ENCODE measurements around the gene ZG16B.

ZG16B gene

DNA sequence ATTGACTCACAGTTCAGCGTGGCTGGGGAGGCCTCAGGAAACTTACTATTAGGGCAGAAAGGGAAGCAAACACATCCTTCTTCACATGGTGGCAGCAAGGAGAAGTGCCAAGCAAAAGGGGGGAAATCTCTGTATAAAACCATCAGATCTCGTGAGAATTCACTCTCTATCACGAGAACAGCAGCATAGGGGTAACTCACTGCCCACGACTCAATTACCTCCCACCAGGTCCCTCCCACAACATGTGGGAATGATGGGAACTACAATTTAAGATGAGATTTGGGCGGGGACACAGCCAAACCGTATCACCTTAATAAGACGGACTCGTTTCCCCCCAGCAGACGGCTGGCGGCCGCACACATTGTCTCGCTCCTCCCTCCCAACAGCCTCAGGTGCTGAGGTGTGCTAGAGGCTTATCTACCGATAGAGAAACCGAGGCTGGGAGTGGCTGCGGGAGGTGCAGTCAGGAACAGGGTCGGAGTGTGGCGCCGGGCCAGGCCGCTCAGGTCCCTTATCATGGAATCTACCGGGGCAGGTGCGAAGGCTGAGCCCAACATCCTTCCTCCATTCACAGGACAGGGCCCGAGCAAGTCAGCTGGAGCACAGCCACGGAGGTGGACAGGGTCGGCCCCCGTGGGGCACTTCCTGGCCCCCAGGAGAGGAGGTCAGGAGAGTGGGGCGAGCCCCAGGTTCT is 4.9 kb upstream of the ZG16B start:
- H3K27me3 ChIP-seq (ENCODE audit: control insufficient read depth in 2 of 2, insufficient read depth in 2 of 2, low read length in 2 of 2), result no peaks in the 10 kb centered on the region
- no peaks in the 10 kb centered on the region for H3K36me3 ChIP-seq (ENCODE audit: control insufficient read depth in 2 of 2, insufficient read depth in 2 of 2, low read length in 2 of 2)
- no peak overlapping the region for H3K9ac ChIP-seq (ENCODE audit: low read depth in 1 of 2, low read length in 2 of 2)
- H3K4me1 ChIP-seq (ENCODE audit: control insufficient read depth in 2 of 2, insufficient read depth in 2 of 2, low read length in 2 of 2), result peaks cover 6 to 11% of the 10 kb centered on the region in 2 donors
- H3K9me3 ChIP-seq (ENCODE audit: control insufficient read depth in 2 of 2, low read length in 2 of 2), result no peaks in the 10 kb centered on the region
- no peak overlapping the region for H3K4me3 ChIP-seq (ENCODE audit: low read length in 2 of 2)
- H3K27ac ChIP-seq (ENCODE audit: low read depth in 2 of 2, low read length in 2 of 2), result no peak overlapping the region

DNA sequence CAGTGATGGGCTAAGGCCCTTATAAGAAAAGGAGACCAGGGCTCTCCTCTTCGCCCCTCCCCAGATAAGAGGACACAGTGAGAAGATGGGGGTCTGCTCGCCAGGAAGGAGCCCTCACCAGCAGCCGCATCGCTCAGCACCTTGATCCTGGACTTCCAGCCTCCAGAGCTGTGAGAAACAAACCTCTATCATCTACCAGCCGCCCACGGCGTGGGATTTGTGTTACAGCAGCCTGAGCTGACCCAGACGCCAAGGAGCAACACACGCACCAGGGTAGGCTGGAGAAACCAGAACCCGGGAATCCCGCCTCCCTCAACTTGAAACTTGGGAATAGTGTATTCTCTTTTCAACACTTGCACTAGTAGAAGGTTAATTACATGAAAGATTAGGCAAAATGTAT is 4.2 kb upstream of the ZG16B start:
- no peak overlapping the region for H3K9ac ChIP-seq (ENCODE audit: low read depth in 1 of 2, low read length in 2 of 2)
- no peaks in the 10 kb centered on the region for H3K27me3 ChIP-seq (ENCODE audit: control insufficient read depth in 2 of 2, insufficient read depth in 2 of 2, low read length in 2 of 2)
- no peaks in the 10 kb centered on the region for H3K9me3 ChIP-seq (ENCODE audit: control insufficient read depth in 2 of 2, low read length in 2 of 2)
- no peaks in the 10 kb centered on the region for H3K36me3 ChIP-seq (ENCODE audit: control insufficient read depth in 2 of 2, insufficient read depth in 2 of 2, low read length in 2 of 2)
- H3K4me1 ChIP-seq (ENCODE audit: control insufficient read depth in 2 of 2, insufficient read depth in 2 of 2, low read length in 2 of 2), result peaks cover 8 to 17% of the 10 kb centered on the region in 2 donors
- H3K27ac ChIP-seq (ENCODE audit: low read depth in 2 of 2, low read length in 2 of 2), result no peak overlapping the region
- H3K4me3 ChIP-seq (ENCODE audit: low read length in 2 of 2), result no peak overlapping the region

DNA sequence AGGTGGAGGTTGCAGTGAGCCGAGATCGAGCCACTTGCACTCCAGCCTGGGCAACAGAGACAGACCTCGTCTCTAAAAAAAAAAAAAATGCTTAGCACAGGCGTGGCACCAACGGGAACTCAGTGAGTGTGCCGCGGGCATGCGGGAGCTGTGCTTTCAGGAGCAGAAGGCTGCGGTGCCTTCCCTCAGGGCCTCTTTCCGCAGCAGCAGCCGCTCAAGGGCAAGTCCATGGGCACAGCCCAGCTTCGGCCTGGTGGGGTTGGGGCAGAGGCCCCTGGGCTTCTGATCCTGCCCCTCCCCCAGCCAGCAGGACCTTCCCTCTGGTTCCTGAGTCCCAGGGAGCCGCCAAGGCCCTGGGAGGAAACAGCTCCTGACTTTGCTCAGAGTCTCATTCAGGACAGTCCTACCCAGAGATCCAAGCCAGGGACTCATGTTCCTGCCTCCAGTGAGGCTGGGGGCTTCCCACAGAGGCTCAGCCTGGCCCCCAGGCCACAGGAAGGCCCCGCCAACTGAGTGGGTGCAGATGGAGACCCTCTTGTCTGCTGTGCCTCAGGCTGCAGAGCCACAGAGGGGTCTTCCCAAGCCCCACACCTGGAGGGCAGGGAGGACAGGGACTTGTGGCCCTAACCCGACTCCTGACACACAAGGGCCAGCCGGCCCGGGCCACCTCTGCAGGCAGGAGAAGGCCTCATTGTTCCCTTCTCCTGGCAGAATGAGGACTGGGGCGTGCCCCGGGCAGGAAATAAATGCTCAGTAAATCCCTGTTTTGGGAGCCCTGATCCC is 3.3 kb upstream of the ZG16B start:
- Histone ChIP-seq H3K9me3 (ENCODE audit: control insufficient read depth in 2 of 2, low read length in 2 of 2) (no peaks in the 10 kb centered on the region), H3K4me3 (ENCODE audit: low read length in 2 of 2) (no peak overlapping the region), H3K4me1 (ENCODE audit: control insufficient read depth in 2 of 2, insufficient read depth in 2 of 2, low read length in 2 of 2) (peaks cover 8 to 19% of the 10 kb centered on the region in 2 donors), H3K36me3 (ENCODE audit: control insufficient read depth in 2 of 2, insufficient read depth in 2 of 2, low read length in 2 of 2) (no peaks in the 10 kb centered on the region), H3K9ac (ENCODE audit: low read depth in 1 of 2, low read length in 2 of 2) (no peak overlapping the region), H3K27me3 (ENCODE audit: control insufficient read depth in 2 of 2, insufficient read depth in 2 of 2, low read length in 2 of 2) (no peaks in the 10 kb centered on the region), H3K27ac (ENCODE audit: low read depth in 2 of 2, low read length in 2 of 2) (no peak overlapping the region)

DNA sequence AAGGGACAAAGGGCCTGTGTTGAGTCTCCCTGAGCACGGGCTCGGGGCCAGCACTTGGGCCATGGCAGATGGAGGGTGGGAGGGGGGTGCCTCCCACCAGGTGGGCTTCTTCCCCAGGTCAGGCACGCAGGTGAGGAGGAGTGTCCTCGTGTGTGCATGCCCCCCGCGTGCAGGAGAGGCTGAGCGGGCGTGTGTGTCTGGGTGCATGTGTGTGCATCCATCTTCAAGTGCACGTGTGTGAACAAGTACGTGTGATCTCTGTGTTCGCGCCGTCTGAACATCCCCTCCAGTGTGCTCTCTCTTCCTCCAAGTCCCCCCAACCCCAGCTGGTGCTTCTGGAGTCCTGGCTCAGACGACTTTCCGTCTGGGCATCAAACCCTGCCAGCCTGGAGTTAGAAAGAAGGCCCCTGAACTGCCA is 2.7 kb upstream of the ZG16B start:
- no peaks in the 10 kb centered on the region for H3K36me3 ChIP-seq (ENCODE audit: control insufficient read depth in 2 of 2, insufficient read depth in 2 of 2, low read length in 2 of 2)
- no peaks in the 10 kb centered on the region for H3K27me3 ChIP-seq (ENCODE audit: control insufficient read depth in 2 of 2, insufficient read depth in 2 of 2, low read length in 2 of 2)
- no peak overlapping the region for H3K9ac ChIP-seq (ENCODE audit: low read depth in 1 of 2, low read length in 2 of 2)
- no peaks in the 10 kb centered on the region for H3K9me3 ChIP-seq (ENCODE audit: control insufficient read depth in 2 of 2, low read length in 2 of 2)
- no peak overlapping the region for H3K4me3 ChIP-seq (ENCODE audit: low read length in 2 of 2)
- no peak overlapping the region for H3K27ac ChIP-seq (ENCODE audit: low read depth in 2 of 2, low read length in 2 of 2)
- peaks cover 8 to 19% of the 10 kb centered on the region in 2 donors for H3K4me1 ChIP-seq (ENCODE audit: control insufficient read depth in 2 of 2, insufficient read depth in 2 of 2, low read length in 2 of 2)

DNA sequence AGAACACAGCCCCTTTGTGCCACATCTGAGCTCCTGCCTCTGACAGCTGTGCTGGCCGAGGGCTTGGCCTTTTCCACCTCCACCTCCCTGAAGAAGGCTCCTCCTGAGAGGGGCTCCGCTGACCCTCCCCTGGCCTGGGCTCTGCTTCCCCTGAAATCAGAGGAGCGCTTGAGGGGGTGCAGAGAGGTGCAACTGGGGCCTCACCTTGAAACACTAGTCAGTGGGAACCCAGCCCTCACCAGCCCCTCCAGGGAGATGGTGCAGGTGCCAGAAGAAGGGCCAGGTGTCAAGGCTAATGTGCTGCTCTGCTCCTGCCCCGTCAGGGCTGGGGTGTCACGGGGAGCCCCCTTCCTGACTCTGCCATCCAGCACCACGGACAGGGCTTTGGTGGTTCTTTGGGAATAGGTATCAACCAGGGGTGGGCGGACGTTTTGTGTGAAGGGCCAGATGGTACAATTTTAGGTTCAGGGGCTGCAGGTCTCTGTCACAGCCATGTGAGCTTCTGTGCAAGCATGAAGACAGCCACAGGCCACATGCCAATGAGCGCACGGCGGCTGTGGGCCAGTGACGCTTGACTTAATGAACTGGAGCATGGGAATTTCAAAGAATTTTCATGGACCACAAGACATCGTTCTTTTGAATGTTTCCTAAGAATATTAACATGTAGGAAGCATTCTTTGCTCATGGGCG is 2.1 kb upstream of the ZG16B start:
- Histone ChIP-seq H3K27me3 (ENCODE audit: control insufficient read depth in 2 of 2, insufficient read depth in 2 of 2, low read length in 2 of 2) (no peaks in the 10 kb centered on the region), H3K27ac (ENCODE audit: low read depth in 2 of 2, low read length in 2 of 2) (no peak overlapping the region), H3K9me3 (ENCODE audit: control insufficient read depth in 2 of 2, low read length in 2 of 2) (no peaks in the 10 kb centered on the region), H3K36me3 (ENCODE audit: control insufficient read depth in 2 of 2, insufficient read depth in 2 of 2, low read length in 2 of 2) (no peaks in the 10 kb centered on the region), H3K4me1 (ENCODE audit: control insufficient read depth in 2 of 2, insufficient read depth in 2 of 2, low read length in 2 of 2) (peaks cover 8 to 19% of the 10 kb centered on the region in 2 donors), H3K9ac (ENCODE audit: low read depth in 1 of 2, low read length in 2 of 2) (no peak overlapping the region), H3K4me3 (ENCODE audit: low read length in 2 of 2) (no peak overlapping the region)

DNA sequence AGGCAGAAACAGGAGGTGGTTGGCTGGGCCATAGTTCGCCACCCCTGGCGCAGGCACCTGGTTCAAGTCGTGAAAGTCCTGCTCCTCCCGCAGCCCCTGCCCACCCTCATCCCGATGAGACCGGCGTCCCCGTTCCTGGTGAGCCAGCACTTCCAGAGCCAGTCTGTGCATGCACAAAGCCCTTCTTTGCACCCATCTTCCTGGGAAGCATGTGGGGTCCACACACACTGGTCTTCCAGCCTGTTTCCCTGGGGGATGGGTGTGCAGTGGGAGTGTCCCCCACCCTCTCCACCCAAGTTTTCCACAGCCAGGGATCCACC is 1.6 kb upstream of the ZG16B start:
- no peaks in the 10 kb centered on the region for H3K9me3 ChIP-seq (ENCODE audit: control insufficient read depth in 2 of 2, low read length in 2 of 2)
- H3K27ac ChIP-seq (ENCODE audit: low read depth in 2 of 2, low read length in 2 of 2), result no peak overlapping the region
- H3K27me3 ChIP-seq (ENCODE audit: control insufficient read depth in 2 of 2, insufficient read depth in 2 of 2, low read length in 2 of 2), result no peaks in the 10 kb centered on the region
- H3K4me1 ChIP-seq (ENCODE audit: control insufficient read depth in 2 of 2, insufficient read depth in 2 of 2, low read length in 2 of 2), result peaks cover 8 to 16% of the 10 kb centered on the region in 2 donors
- H3K9ac ChIP-seq (ENCODE audit: low read depth in 1 of 2, low read length in 2 of 2), result no peak overlapping the region
- H3K4me3 ChIP-seq (ENCODE audit: low read length in 2 of 2), result no peak overlapping the region
- H3K36me3 ChIP-seq (ENCODE audit: control insufficient read depth in 2 of 2, insufficient read depth in 2 of 2, low read length in 2 of 2), result no peaks in the 10 kb centered on the region

DNA sequence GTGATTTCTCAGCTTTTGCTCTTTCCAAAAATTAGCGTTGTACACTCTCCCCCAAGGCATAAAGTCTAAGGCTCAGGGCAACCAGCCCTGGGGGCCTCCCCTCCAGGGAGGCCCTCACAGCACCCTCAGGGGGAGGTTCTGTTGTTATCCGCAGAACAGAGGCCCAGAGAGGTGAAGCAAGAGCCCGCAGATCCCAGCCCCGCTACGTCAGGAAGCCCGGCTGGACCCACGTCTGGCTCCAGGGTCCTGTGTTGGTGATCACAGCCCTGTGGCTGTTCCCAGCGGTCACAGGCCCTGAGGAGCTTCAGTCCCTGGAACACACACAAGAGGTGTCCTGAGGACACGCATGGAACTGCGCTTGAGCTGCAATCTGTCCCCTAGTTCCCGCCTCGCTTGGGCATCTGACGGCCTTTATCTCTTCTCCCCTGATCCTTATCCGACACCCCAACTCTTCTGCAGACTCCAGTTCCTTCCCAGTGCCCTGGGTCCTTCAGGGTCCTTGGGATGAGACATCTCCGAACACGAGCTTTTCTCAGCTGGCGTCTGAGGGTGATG is 1.1 kb upstream of the ZG16B start:
- Histone ChIP-seq H3K27ac (ENCODE audit: low read depth in 2 of 2, low read length in 2 of 2) (peak overlapping the region; percentile 61 to 91), H3K36me3 (ENCODE audit: control insufficient read depth in 2 of 2, insufficient read depth in 2 of 2, low read length in 2 of 2) (no peaks in the 10 kb centered on the region), H3K4me3 (ENCODE audit: low read length in 2 of 2) (no peak overlapping the region), H3K9me3 (ENCODE audit: control insufficient read depth in 2 of 2, low read length in 2 of 2) (no peaks in the 10 kb centered on the region), H3K9ac (ENCODE audit: low read depth in 1 of 2, low read length in 2 of 2) (no peak overlapping the region), H3K4me1 (ENCODE audit: control insufficient read depth in 2 of 2, insufficient read depth in 2 of 2, low read length in 2 of 2) (peaks cover 8 to 16% of the 10 kb centered on the region in 2 donors), H3K27me3 (ENCODE audit: control insufficient read depth in 2 of 2, insufficient read depth in 2 of 2, low read length in 2 of 2) (no peaks in the 10 kb centered on the region)

DNA sequence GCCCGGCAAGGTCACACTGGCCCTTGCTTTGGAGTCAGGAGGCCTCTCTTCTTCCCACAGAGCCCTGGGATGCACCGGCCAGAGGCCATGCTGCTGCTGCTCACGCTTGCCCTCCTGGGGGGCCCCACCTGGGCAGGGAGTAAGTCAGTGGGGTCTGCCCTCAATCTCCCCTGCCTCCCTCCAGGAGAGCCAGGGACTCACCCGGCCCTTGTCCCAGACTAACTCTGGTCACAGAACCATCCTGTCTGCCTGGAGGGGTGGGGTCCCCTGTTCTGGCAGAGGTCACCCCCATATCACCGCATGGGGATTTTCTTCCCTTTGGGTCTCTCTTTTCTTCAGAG is 222 bp downstream of the ZG16B start:
- peak overlapping the region; percentile 41 to 65 for H3K9ac ChIP-seq (ENCODE audit: low read depth in 1 of 2, low read length in 2 of 2)
- H3K27ac ChIP-seq (ENCODE audit: low read depth in 2 of 2, low read length in 2 of 2), result peak overlapping the region; percentile 61 to 91
- H3K4me1 ChIP-seq (ENCODE audit: control insufficient read depth in 2 of 2, insufficient read depth in 2 of 2, low read length in 2 of 2), result peaks cover 8 to 17% of the 10 kb centered on the region in 2 donors
- no peaks in the 10 kb centered on the region for H3K27me3 ChIP-seq (ENCODE audit: control insufficient read depth in 2 of 2, insufficient read depth in 2 of 2, low read length in 2 of 2)
- H3K9me3 ChIP-seq (ENCODE audit: control insufficient read depth in 2 of 2, low read length in 2 of 2), result no peaks in the 10 kb centered on the region
- H3K4me3 ChIP-seq (ENCODE audit: low read length in 2 of 2), result peak overlapping the region; percentile 17 to 50
- no peaks in the 10 kb centered on the region for H3K36me3 ChIP-seq (ENCODE audit: control insufficient read depth in 2 of 2, insufficient read depth in 2 of 2, low read length in 2 of 2)

DNA sequence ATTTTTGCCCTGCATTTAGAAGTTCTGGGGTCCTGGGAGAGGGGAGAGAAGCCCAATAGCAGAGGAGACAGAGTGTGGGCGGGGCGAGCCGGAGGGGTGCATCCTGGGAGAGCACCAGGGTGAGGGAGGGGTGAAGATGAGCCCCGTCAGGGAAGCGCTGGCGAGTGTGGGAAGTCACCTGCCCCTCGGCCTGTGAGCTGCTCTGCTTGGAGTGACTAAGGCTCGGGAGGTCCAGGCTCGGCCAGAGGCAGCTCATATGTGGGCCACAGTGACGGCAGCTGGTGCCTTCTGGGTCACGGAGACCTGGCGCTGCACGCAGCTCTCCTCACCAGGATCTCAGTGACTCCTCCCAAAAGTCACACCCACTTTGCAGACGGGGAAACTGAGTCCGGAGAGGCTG is 1.1 kb downstream of the ZG16B start:
- no peaks in the 10 kb centered on the region for H3K9me3 ChIP-seq (ENCODE audit: control insufficient read depth in 2 of 2, low read length in 2 of 2)
- no peaks in the 10 kb centered on the region for H3K36me3 ChIP-seq (ENCODE audit: control insufficient read depth in 2 of 2, insufficient read depth in 2 of 2, low read length in 2 of 2)
- no peak overlapping the region for H3K4me3 ChIP-seq (ENCODE audit: low read length in 2 of 2)
- no peak overlapping the region for H3K9ac ChIP-seq (ENCODE audit: low read depth in 1 of 2, low read length in 2 of 2)
- no peaks in the 10 kb centered on the region for H3K27me3 ChIP-seq (ENCODE audit: control insufficient read depth in 2 of 2, insufficient read depth in 2 of 2, low read length in 2 of 2)
- no peak overlapping the region for H3K27ac ChIP-seq (ENCODE audit: low read depth in 2 of 2, low read length in 2 of 2)
- H3K4me1 ChIP-seq (ENCODE audit: control insufficient read depth in 2 of 2, insufficient read depth in 2 of 2, low read length in 2 of 2), result peaks cover 8 to 26% of the 10 kb centered on the region in 2 donors

DNA sequence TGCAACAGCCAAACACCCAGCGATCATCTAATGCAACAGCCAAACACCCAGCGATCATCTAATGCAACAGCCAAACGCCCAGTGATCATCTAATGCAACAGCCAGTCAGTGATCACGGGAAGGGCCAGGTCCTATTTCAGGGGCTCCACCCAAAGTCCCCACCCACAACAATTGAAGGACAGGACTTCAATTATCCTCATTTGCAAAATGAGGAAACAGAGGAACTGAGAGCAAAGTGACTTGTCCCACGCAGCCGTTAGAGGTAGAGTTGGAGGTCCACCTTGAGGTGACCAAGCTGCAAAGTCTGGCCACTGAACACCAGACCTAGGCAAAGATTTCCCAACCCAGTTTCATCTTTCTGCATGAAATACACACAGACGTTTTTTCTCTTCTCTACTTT is 3.7 kb downstream of the ZG16B start:
- Histone ChIP-seq H3K36me3 (ENCODE audit: control insufficient read depth in 2 of 2, insufficient read depth in 2 of 2, low read length in 2 of 2) (no peaks in the 10 kb centered on the region), H3K4me3 (ENCODE audit: low read length in 2 of 2) (no peak overlapping the region), H3K27ac (ENCODE audit: low read depth in 2 of 2, low read length in 2 of 2) (no peak overlapping the region), H3K27me3 (ENCODE audit: control insufficient read depth in 2 of 2, insufficient read depth in 2 of 2, low read length in 2 of 2) (no peaks in the 10 kb centered on the region), H3K4me1 (ENCODE audit: control insufficient read depth in 2 of 2, insufficient read depth in 2 of 2, low read length in 2 of 2) (peaks cover 8 to 27% of the 10 kb centered on the region in 2 donors), H3K9ac (ENCODE audit: low read depth in 1 of 2, low read length in 2 of 2) (no peak overlapping the region), H3K9me3 (ENCODE audit: control insufficient read depth in 2 of 2, low read length in 2 of 2) (no peaks in the 10 kb centered on the region)
